Vagina (tissue), 2 donors: ENCODE results near the gene KNDC1. TPM values are rescaled to one million over a fixed set of nuclear protein-coding genes. Genes with fewer than 3 reads are reported as not detected.
A peak's percentile ranks its signal among the peaks of the same experiment; 100 is the strongest.

Source experiments
- DNase-seq, 2 donors: peaks; one replicate each; pipeline ENCODE4 v3.0.0-alpha.2; 2017; ENCODE audit errors: extremely low spot score in 2 of 2
- H3K27ac ChIP-seq: fragments of 200-600 bp; sonication (generic); one replicate; pipeline ENCODE4 v1.5.1; 2019
- H3K27me3 ChIP-seq: fragments of 200-600 bp; sonication (generic); one replicate; pipeline ENCODE4 v1.5.1; 2019
- H3K36me3 ChIP-seq, 2 donors: fragments of 200-600 bp; sonication (generic); one replicate each; pipeline ENCODE4 v1.5.1; 2017 to 2019
- H3K4me1 ChIP-seq: fragments of 200-600 bp; sonication (generic); one replicate; pipeline ENCODE4 v1.5.1; 2019
- H3K4me3 ChIP-seq, 2 donors: fragments of 200-600 bp; sonication (generic); 1 replicate in 1 of 2; 2 replicates in 1 of 2; pipeline ENCODE4 v1.5.1; 2016 to 2019
- H3K9me3 ChIP-seq: fragments of 200-600 bp; sonication (generic); one replicate; pipeline ENCODE4 v1.5.1; 2019
- CTCF ChIP-seq, 3 experiments: fragments of 450-650 bp in 2 of 3; fragments of 200-600 bp in 1 of 3; sonication (generic) in 1 of 3; IDR thresholded peaks; one replicate each; pipeline ENCODE4 v1.5.1; 2017 to 2019; ENCODE audit warnings: antibody characterized with exemption in 3 of 3, mild to moderate bottlenecking in 2 of 3, moderate library complexity in 2 of 3
- POLR2A ChIP-seq, 2 donors: fragments of 450-650 bp; IDR thresholded peaks; one replicate each; pipeline ENCODE4 v1.6.1; 2017; ENCODE audit warnings: antibody characterized with exemption in 2 of 2, mild to moderate bottlenecking in 2 of 2, moderate library complexity in 2 of 2
- POLR2AphosphoS5 ChIP-seq, 2 donors: sonication (generic); formaldehyde crosslinking; IDR thresholded peaks; one replicate each; pipeline ENCODE4 v1.9.0; 2017; ENCODE audit warnings: antibody characterized with exemption in 2 of 2, mild to moderate bottlenecking in 2 of 2, low read depth in 1 of 2; ENCODE audit not compliant: insufficient read depth in 1 of 2
- intact Hi-C: fragments of 100-400 bp; cut with DNase I; formaldehyde crosslinking; loops from one replicate; pipeline ENCODE4 v1.15.1; 2023
- total RNA-seq: library from RNA; depleted of rRNA; stranded (reverse); fragments of >200 nt; gene quantifications from one replicate; pipeline ENCODE4 v1.2.3, GENCODE V29; 2016

KNDC1 gene
- total RNA-seq, 1 donor from 2014 or later: 3.4 TPM

DNA sequence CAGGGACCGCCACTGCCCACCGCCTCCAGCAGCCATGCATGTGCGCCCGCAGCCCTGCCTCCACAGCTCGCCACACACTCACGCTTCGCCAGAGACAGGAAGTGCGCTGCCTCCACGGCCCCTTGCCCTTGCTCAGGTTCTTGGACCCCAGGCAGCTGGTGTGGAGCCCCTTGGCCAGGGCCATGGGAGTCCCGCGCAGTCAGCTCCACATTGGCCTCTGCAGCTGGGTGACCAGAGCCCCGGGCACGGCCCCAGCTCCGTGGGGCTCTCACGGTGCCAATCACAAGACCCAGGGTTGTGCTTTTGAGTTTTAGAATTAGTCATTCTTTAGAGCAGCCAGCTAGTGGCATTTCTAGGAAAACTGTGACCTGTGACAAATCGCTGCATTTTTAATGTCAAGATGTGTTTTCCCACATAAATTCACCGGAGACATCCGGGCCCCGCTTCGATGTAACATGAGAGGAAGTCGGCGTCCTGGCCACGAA, 65.7 kb downstream of the KNDC1 start:
- H3K4me3 ChIP-seq: no peak overlapping the region
- H3K36me3 ChIP-seq: no peaks in the 10 kb centered on the region
- no peaks in the 10 kb centered on the region for H3K9me3 ChIP-seq
- no peaks in the 10 kb centered on the region for H3K27me3 ChIP-seq
- H3K4me1 ChIP-seq: peaks cover 7% of the 10 kb centered on the region
- TF ChIP-seq CTCF (IDR thresholded peaks at IDR 0.05) (no peak), POLR2AphosphoS5 (IDR thresholded peaks at IDR 0.05; ENCODE audit: insufficient read depth in 1 of 2, low read depth in 1 of 2) (no peak), POLR2A (IDR thresholded peaks at IDR 0.05) (no peak)
- intact Hi-C loops: no loop called here
- no peak overlapping the region for H3K27ac ChIP-seq
- no peak for DNase-seq

- no peaks in the 10 kb centered on the region for H3K9me3 ChIP-seq
- no peak overlapping the region for H3K4me3 ChIP-seq
- TF ChIP-seq CTCF (IDR thresholded peaks at IDR 0.05) (no peak), POLR2AphosphoS5 (IDR thresholded peaks at IDR 0.05; ENCODE audit: insufficient read depth in 1 of 2, low read depth in 1 of 2) (no peak), POLR2A (IDR thresholded peaks at IDR 0.05) (no peak)
- H3K27ac ChIP-seq: no peak overlapping the region
- no peak for DNase-seq
- no peaks in the 10 kb centered on the region for H3K27me3 ChIP-seq
- intact Hi-C loops: no loop called here
- H3K4me1 ChIP-seq: peaks cover 7% of the 10 kb centered on the region
- H3K36me3 ChIP-seq: no peaks in the 10 kb centered on the region
Measured at GRCh38 chr10:133226251-133226808, 66.3 kb downstream of the KNDC1 start.

DNA sequence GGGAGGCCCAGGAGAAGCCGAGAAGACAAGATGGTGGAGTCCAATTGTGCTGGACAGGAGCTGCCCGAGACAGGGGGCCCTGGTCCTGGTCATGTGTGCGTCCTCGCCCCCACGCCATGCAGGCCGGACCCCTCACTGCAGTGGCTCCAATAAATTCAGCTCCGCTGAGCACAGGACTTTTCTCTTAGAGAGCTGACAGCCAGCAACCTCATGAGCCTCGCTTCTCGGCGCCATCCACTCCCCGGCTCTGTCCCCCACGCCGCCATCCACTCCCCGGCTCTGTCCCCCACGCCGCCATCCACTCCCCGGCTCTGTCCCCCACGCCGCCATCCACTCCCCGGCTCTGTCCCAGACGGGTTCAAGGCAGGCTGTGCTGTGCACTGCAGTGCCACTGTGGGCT, 67.2 kb downstream of the KNDC1 start:
- no peaks in the 10 kb centered on the region for H3K9me3 ChIP-seq
- intact Hi-C loops: no loop called here
- TF ChIP-seq POLR2A (IDR thresholded peaks at IDR 0.05): no peak
- no peak for TF ChIP-seq POLR2AphosphoS5 (IDR thresholded peaks at IDR 0.05; ENCODE audit: insufficient read depth in 1 of 2, low read depth in 1 of 2)
- no peak for TF ChIP-seq CTCF (IDR thresholded peaks at IDR 0.05)
- H3K27me3 ChIP-seq: no peaks in the 10 kb centered on the region
- no peak overlapping the region for H3K4me3 ChIP-seq
- H3K36me3 ChIP-seq: no peaks in the 10 kb centered on the region
- H3K4me1 ChIP-seq: peaks cover 7% of the 10 kb centered on the region
- no peak overlapping the region for H3K27ac ChIP-seq
- no peak for DNase-seq

DNA sequence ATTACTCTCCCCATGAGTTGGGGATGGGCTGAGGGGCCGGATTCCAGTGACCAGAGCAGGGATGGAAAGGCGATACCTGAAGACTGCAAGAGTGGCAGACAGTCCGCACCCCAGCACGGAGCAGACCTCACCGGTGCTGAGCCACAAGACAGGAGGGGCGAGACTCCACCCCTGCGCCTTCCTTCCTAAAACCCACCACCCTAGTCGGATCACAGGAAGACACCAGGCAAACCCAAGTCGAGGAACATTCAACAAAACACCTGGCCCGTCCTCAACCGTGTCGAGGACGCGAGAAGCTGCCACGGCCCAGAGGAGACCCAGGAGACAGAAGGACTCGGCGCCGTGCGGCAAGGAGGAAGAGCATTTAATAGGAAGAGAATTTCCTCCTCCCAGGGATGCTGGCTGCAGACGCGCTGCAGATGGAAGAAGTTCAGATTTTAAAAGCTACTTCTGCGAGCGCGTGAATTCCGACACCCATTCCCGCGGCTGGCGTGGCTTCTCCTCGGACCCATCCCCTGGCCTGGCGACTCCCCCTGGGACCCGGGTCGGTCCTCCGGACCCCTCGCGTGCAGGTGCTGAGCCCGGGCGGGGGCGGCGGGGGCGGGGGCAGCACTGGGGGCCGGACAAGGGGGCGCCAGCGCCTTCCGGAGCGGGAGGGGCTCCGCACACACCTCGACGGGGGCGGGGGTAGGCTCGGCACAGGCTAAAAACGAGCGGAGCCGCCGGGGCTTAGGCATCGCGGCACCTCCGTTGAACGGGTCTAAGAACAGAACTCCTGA, 69.4 kb downstream of the KNDC1 start:
- DNase-seq: no peak
- Histone ChIP-seq H3K9me3 (no peaks in the 10 kb centered on the region), H3K27ac (no peak overlapping the region), H3K4me1 (peaks cover 7% of the 10 kb centered on the region), H3K27me3 (no peaks in the 10 kb centered on the region), H3K4me3 (peak overlapping the region in 1 of 2 donors; percentile 31), H3K36me3 (no peaks in the 10 kb centered on the region)
- TF ChIP-seq CTCF (IDR thresholded peaks at IDR 0.05) (no peak), POLR2A (IDR thresholded peaks at IDR 0.05) (no peak), POLR2AphosphoS5 (IDR thresholded peaks at IDR 0.05; ENCODE audit: insufficient read depth in 1 of 2, low read depth in 1 of 2) (no peak)
- intact Hi-C loops: no loop called here

DNA sequence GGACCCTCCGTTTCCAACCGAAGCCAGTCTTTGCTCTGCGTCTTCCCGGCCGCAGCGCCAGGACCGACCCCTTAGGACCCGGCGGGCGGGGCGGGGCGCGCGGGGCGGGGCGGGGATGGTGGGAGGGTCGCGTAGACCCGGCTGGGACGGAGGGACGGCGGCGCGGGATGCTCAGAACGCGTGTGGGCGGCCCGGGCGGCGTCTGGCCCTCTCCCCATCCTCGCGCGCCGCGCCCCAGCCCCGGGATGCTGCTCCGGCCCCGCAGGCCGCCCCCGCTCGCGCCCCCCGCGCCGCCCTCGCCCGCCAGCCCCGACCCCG, 70.0 kb downstream of the KNDC1 start, which contains the start of gene UTF1:
Gene UTF1, plus strand, starts transcription at position 174 of the 318 bp plus-strand sequence. Its CDS starts 72 bp downstream, at position 246.
- Histone ChIP-seq H3K27me3 (no peaks in the 10 kb centered on the region), H3K9me3 (no peaks in the 10 kb centered on the region), H3K36me3 (no peaks in the 10 kb centered on the region), H3K4me3 (peak within 1 kb of the TSS in 1 of 2 donors; percentile 31), H3K27ac (no peak within 1 kb of the TSS), H3K4me1 (peaks cover 7% of the 10 kb centered on the region)
- intact Hi-C loops: no loop called here
- TF ChIP-seq CTCF (IDR thresholded peaks at IDR 0.05) (no peak), POLR2A (IDR thresholded peaks at IDR 0.05) (no peak), POLR2AphosphoS5 (IDR thresholded peaks at IDR 0.05; ENCODE audit: insufficient read depth in 1 of 2, low read depth in 1 of 2) (no peak)
- DNase-seq: no peak
